Measurements from ENCODE around the gene PTPDC1. TPM values are rescaled to one million over a fixed set of nuclear protein-coding genes. Genes with fewer than 3 reads are reported as not detected.
A peak's percentile ranks its signal among the peaks of the same experiment; 100 is the strongest.

Gene PTPDC1
- total and polyA plus RNA-seq, 9 of the 15 experiments (the other 6 are each of a cell fraction or from before 2014, with no cell fraction given) = 1.1 to 8.1 (median 5.7) TPM

GRCh38 chr9:94068257-94068656, 16.0 kb upstream of the PTPDC1 start (continued):
- TF ChIP-seq, protein P1, sequence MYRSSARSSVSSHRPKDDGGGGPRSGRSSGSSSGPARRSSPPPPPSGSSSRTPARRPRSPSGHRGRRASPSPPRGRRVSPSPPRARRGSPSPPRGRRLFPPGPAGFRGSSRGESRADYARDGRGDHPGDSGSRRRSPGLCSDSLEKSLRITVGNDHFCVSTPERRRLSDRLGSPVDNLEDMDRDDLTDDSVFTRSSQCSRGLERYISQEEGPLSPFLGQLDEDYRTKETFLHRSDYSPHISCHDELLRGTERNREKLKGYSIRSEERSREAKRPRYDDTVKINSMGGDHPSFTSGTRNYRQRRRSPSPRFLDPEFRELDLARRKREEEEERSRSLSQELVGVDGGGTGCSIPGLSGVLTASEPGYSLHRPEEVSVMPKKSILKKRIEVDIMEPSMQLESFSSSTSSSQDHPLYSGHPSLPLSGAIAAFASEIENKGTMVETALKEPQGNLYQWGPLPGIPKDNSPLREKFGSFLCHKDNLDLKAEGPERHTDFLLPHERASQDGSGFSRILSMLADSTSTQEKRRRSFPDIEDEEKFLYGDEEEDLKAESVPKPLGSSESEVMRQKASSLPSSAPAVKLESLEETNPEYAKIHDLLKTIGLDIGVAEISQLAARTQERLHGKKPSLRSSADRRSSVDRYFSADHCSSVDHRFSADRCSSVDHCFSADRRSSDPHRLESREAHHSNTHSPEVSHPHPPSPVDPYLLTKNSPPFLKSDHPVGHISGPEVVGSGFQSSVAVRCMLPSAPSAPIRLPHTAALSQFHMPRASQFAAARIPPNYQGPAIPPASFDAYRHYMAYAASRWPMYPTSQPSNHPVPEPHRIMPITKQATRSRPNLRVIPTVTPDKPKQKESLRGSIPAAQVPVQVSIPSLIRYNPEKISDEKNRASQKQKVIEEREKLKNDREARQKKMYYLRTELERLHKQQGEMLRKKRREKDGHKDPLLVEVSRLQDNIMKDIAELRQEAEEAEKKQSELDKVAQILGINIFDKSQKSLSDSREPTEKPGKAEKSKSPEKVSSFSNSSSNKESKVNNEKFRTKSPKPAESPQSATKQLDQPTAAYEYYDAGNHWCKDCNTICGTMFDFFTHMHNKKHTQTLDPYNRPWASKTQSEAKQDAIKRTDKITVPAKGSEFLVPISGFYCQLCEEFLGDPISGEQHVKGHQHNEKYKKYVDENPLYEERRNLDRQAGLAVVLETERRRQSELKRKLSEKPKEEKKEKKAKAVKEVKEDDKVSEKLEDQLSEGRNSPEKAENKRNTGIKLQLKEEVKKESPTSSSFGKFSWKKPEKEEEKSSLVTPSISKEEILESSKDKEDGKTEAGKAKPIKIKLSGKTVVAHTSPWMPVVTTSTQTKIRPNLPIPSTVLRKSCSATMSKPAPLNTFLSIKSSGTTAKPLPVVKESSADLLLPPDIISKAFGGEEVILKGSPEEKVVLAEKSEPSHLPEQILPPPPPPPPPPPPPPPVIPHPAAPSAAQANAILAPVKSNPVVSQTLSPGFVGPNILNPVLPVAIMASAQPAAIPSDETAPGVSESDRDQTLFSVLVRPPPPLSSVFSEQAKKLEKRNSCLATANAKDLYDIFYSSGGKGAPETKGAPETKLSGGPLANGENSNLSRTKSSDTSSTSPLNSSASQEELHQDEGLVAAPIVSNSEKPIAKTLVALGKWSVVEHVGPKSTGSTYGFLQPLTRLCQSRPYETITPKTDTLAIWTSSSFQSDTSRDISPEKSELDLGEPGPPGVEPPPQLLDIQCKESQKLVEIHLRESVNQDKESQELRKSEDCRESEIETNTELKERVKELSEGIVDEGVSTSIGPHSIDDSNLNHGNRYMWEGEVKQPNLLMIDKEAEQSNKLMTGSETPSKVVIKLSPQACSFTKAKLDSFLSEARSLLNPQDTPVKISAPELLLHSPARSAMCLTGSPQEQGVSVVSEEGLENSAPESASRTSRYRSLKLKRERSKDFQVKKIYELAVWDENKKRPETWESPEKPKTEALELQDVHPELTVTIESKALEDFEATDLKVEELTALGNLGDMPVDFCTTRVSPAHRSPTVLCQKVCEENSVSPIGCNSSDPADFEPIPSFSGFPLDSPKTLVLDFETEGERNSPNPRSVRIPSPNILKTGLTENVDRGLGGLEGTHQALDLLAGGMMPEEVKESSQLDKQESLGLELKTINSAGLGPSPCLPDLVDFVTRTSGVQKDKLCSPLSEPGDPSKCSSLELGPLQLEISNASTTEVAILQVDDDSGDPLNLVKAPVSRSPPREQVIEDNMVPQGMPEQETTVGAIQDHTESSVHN (IDR thresholded peaks at IDR 0.05; ENCODE audit: borderline replicate concordance in 1 of 2, low read depth in 1 of 2) = 0 out of 4 replicates have a peak, but pooled peaks of 1 of the 2 experiments have one; percentile 44
- TF ChIP-seq ELF2 (CRISPR knock-in tag; IDR thresholded peaks at IDR 0.05) = no peak
- no peak for TF ChIP-seq ETV6 (IDR thresholded peaks at IDR 0.05; ENCODE audit: borderline replicate concordance in 1 of 2, low read depth in 2 of 2, low read length in 1 of 2)
- TF ChIP-seq ETV6 (CRISPR knock-in tag; IDR thresholded peaks at IDR 0.05; ENCODE audit: borderline replicate concordance) = no peak
- TF ChIP-seq TCF3 (CRISPR knock-in tag; IDR thresholded peaks at IDR 0.05) = peak; percentile 85
- TF ChIP-seq MNT (conservative IDR thresholded peaks at IDR 0.05) = peak in 1 of 2 experiments; percentile 69; a peak in 2 of 4 replicates
- TF ChIP-seq DPF2 (IDR thresholded peaks at IDR 0.05) = peak; percentile 85
- peak; percentile 93 for TF ChIP-seq SMARCA4 (IDR thresholded peaks at IDR 0.05)
- peak; percentile 36; the same call in 1 of the 2 replicates for TF ChIP-seq ZNF239 (CRISPR knock-in tag; IDR thresholded peaks at IDR 0.05)
- no peak for TF ChIP-seq HMGN3 (IDR thresholded peaks at IDR 0.05; ENCODE audit: borderline replicate concordance, extremely low read depth, insufficient read length, low read depth, low read length)
- peak; percentile 67; the same call in 1 of the 2 replicates for TF ChIP-seq MAFF (IDR thresholded peaks at IDR 0.05; ENCODE audit: low read length)
- TF ChIP-seq PTBP1 (IDR thresholded peaks at IDR 0.05; ENCODE audit: low read depth, low read length) = no peak
- TF ChIP-seq NCOA1 (IDR thresholded peaks at IDR 0.05; ENCODE audit: low read depth) = 0 out of 2 replicates have a peak, but pooled peaks have one; percentile 39
- TF ChIP-seq MTA1 (IDR thresholded peaks at IDR 0.05; ENCODE audit: borderline replicate concordance) = 0 out of 2 replicates have a peak, but pooled peaks have one; percentile 28
- TF ChIP-seq E2F6 (IDR thresholded peaks at IDR 0.05; ENCODE audit: borderline replicate concordance in 1 of 2, extremely low read depth in 1 of 2, insufficient read depth in 1 of 2, insufficient read length in 1 of 2, low read depth in 1 of 2, low read length in 1 of 2, poor library complexity in 1 of 2, severe bottlenecking in 1 of 2) = no peak
- peak; percentile 47; the same call in 1 of the 2 replicates for TF ChIP-seq GATAD2B (IDR thresholded peaks at IDR 0.05; ENCODE audit: borderline replicate concordance)
- peak; percentile 90 for TF ChIP-seq ZNF384 (IDR thresholded peaks at IDR 0.05; ENCODE audit: low read depth, low read length)
- peak; percentile 77 for TF ChIP-seq FOXM1 (IDR thresholded peaks at IDR 0.05; ENCODE audit: low read depth)
- TF ChIP-seq FOXM1 (CRISPR knock-in tag; IDR thresholded peaks at IDR 0.05; ENCODE audit: low read depth) = no peak

Measured in K562 (cell line).